Tibial nerve (tissue), 3 donors: ENCODE results near the gene GPC5.

ENCODE experiments used
- CTCF ChIP-seq, 5 experiments: fragments of 200-600 bp in 3 of 5; fragments of 450-650 bp in 2 of 5; sonication (generic) in 3 of 5; IDR thresholded peaks; one replicate each; pipeline ENCODE4 v1.5.1; 2016 to 2019; ENCODE audit warnings: antibody characterized with exemption in 5 of 5, mild to moderate bottlenecking in 3 of 5, moderate library complexity in 2 of 5
- POLR2A ChIP-seq, 2 donors: fragments of 450-650 bp; IDR thresholded peaks; one replicate each; pipeline ENCODE4 v1.6.1; 2017; ENCODE audit warnings: antibody characterized with exemption in 2 of 2, mild to moderate bottlenecking in 2 of 2, moderate library complexity in 2 of 2

GRCh38 chr13:92300651-92301050, 902.2 kb downstream of the GPC5 start:
- TF ChIP-seq CTCF (IDR thresholded peaks at IDR 0.05) (no peak), POLR2A (IDR thresholded peaks at IDR 0.05) (no peak)
